K562 (cell line): ENCODE results near the gene RAP1A. TPM values are rescaled to one million over a fixed set of nuclear protein-coding genes. Genes with fewer than 3 reads are reported as not detected.

ENCODE experiments used
- ADNP ChIP-seq: fragments of 200-800 bp; sonication (Bioruptor generic); IDR thresholded peaks from 2 replicates; pipeline ENCODE4 v1.6.1; 2016; ENCODE audit warnings: missing genetic modification characterization, missing compliant biosample characterization
- AFF4 ChIP-seq: sonication (generic); formaldehyde crosslinking; IDR thresholded peaks from 2 replicates; pipeline ENCODE4 v1.8.0; 2023; ENCODE audit warnings: mild to moderate bottlenecking, missing genetic modification reagents
- ATF1 ChIP-seq, 2 experiments: fragments of 450-650 bp in 1 of 2; IDR thresholded peaks; 2 replicates each; pipeline ENCODE4 v1.6.1; 2016; ENCODE audit warnings: missing compliant biosample characterization in 1 of 2, missing genetic modification characterization in 1 of 2
- BCOR ChIP-seq: fragments of 450-650 bp; IDR thresholded peaks from 2 replicates; pipeline ENCODE4 v1.6.1; 2016
- CBFA2T3 ChIP-seq: fragments of 450-650 bp; IDR thresholded peaks from 2 replicates; pipeline ENCODE4 v1.6.1; 2017
- CREM ChIP-seq: IDR thresholded peaks from 2 replicates; pipeline ENCODE4 v1.6.1; 2014; ENCODE audit warnings: antibody characterized with exemption, low read depth
- DLX4 ChIP-seq: fragments of 250-450 bp; sonication (Bioruptor Pico); IDR thresholded peaks from 2 replicates; pipeline ENCODE4 v1.6.1; 2021; ENCODE audit warnings: mild to moderate bottlenecking
- E2F3 ChIP-seq: fragments of 250-450 bp; sonication (Bioruptor Pico); IDR thresholded peaks from 2 replicates; pipeline ENCODE4 v1.4.0; 2020; ENCODE audit warnings: mild to moderate bottlenecking
- FIP1L1 ChIP-seq: fragments of 200-400 bp; formaldehyde crosslinking; IDR thresholded peaks from 2 replicates; pipeline ENCODE4 v1.6.1; 2018; ENCODE audit warnings: mild to moderate bottlenecking, low read depth, low read length; ENCODE audit not compliant: poor library complexity, severe bottlenecking
- FOXJ2 ChIP-seq: fragments of 200-800 bp; sonication (Bioruptor generic); IDR thresholded peaks from 2 replicates; pipeline ENCODE4 v1.6.1; 2016; ENCODE audit warnings: missing genetic modification characterization, missing compliant biosample characterization
- GATAD2A ChIP-seq: fragments of 450-650 bp; IDR thresholded peaks from 2 replicates; pipeline ENCODE4 v1.6.1; 2017
- GTF2A2 ChIP-seq: IDR thresholded peaks from 2 replicates; pipeline ENCODE4 v1.6.1; 2016; ENCODE audit warnings: mild to moderate bottlenecking, missing genetic modification characterization, missing compliant biosample characterization
- L3MBTL2 ChIP-seq: fragments of 450-650 bp; IDR thresholded peaks from 2 replicates; pipeline ENCODE4 v1.6.1; 2016; ENCODE audit warnings: mild to moderate bottlenecking, moderate library complexity
- LARP7 ChIP-seq: fragments of 450-650 bp; IDR thresholded peaks from 2 replicates; pipeline ENCODE4 v1.6.1; 2016
- MAFF ChIP-seq: IDR thresholded peaks from 2 replicates; pipeline ENCODE4 v1.6.1; 2012; ENCODE audit warnings: low read length, improper control_type of control experiment
- MAFK ChIP-seq: IDR thresholded peaks from 2 replicates; pipeline ENCODE4 v1.6.1; 2011; ENCODE audit warnings: low read length, improper control_type of control experiment
- MITF ChIP-seq: IDR thresholded peaks from 2 replicates; pipeline ENCODE4 v1.6.1; 2014; ENCODE audit warnings: antibody characterized with exemption
- NCOR1 ChIP-seq: fragments of 450-650 bp; IDR thresholded peaks from 2 replicates; pipeline ENCODE4 v1.6.1; 2016; ENCODE audit warnings: mild to moderate bottlenecking, moderate library complexity
- POU5F1 ChIP-seq: fragments of 150-350 bp; IDR thresholded peaks from 2 replicates; pipeline ENCODE4 v1.6.1; 2014; ENCODE audit warnings: borderline replicate concordance, low read length, low read depth, mild to moderate bottlenecking; ENCODE audit not compliant: partially characterized antibody
- RBM17 ChIP-seq: fragments of 200-400 bp; formaldehyde crosslinking; IDR thresholded peaks from 2 replicates; pipeline ENCODE4 v1.6.1; 2017; ENCODE audit warnings: low read depth, mild to moderate bottlenecking, low read length, borderline replicate concordance
- SP1 ChIP-seq: sonication (generic); formaldehyde crosslinking; IDR thresholded peaks from 2 replicates; pipeline ENCODE4 v1.8.1; 2022; ENCODE audit warnings: mild to moderate bottlenecking, missing genetic modification reagents
- STAG1 ChIP-seq: sonication (generic); formaldehyde crosslinking; IDR thresholded peaks from 2 replicates; pipeline ENCODE4 v1.5.0; 2020; ENCODE audit warnings: missing genetic modification reagents, borderline replicate concordance
- TRIM24 ChIP-seq, 2 experiments: fragments of 450-650 bp; IDR thresholded peaks; 2 replicates each; pipeline ENCODE4 v1.6.1; 2016
- ZNF175 ChIP-seq: fragments of 200-800 bp; sonication (Bioruptor generic); IDR thresholded peaks from 2 replicates; pipeline ENCODE4 v1.6.1; 2016; ENCODE audit warnings: low read depth, mild to moderate bottlenecking, missing genetic modification characterization, missing compliant biosample characterization
- ZNF324 ChIP-seq: fragments of 250-450 bp; sonication (Bioruptor Pico); IDR thresholded peaks from 2 replicates; pipeline ENCODE4 v1.4.0; 2020; ENCODE audit warnings: mild to moderate bottlenecking
- polyA plus RNA-seq, 8 experiments: library from polyadenylated mRNA; depleted of rRNA in 4 of 8; stranded (reverse) in 5 of 8; unstranded in 3 of 8; fragments of >200 nt; fragmentation: Nextera tagmentation in 2 of 8; fragmentation: Illumina TruSeq in 1 of 8; extraction: Ambion mirVana in 2 of 8; extraction: Trizol in 1 of 8; gene quantifications; 2 replicates each; pipeline versions ENCODE4 v1.2.1 to v1.2.3, GENCODE V29; 2011 to 2014; ENCODE audit warnings: inconsistent platforms in 1 of 8, missing spikeins in 1 of 8
- total RNA-seq, 7 experiments: library from RNA; depleted of rRNA in 6 of 7; stranded (reverse); fragments of >200 nt in 6 of 7; fragmentation: Illumina TruSeq in 2 of 7; extraction: Trizol in 2 of 7; gene quantifications; 2 replicates each; pipeline versions ENCODE4 v1.2.1 to v1.2.3, GENCODE V29; 2011 to 2021; ENCODE audit warnings: low replicate concordance in 1 of 7

RAP1A gene
- total and polyA plus RNA-seq, 9 of the 15 experiments (the other 6 are each of a cell fraction or from before 2014, with no cell fraction given) = 13.4 to 86.2 (median 32.5) TPM

- TF ChIP-seq AFF4 (CRISPR knock-in tag) = peak; percentile 98
- TF ChIP-seq BCOR = peak; percentile 80
- TF ChIP-seq NCOR1 = peak; percentile 41; the same call in 1 of the 2 replicates
- no peak for TF ChIP-seq LARP7
- TF ChIP-seq MITF = peak; percentile 87
- peak; percentile 93 for TF ChIP-seq CREM
- TF ChIP-seq E2F3 (CRISPR knock-in tag) = peak; percentile 91
- TF ChIP-seq L3MBTL2 = peak; percentile 91
- no peak for TF ChIP-seq RBM17
- peak; percentile 50 for TF ChIP-seq FIP1L1
- peak in 1 of 2 experiments; percentile 69; a peak in 2 of 4 replicates for TF ChIP-seq TRIM24 (IDR thresholded peaks at IDR 0.05)
- peak; percentile 25; the same call in 1 of the 2 replicates for TF ChIP-seq ZNF175
- no peak for TF ChIP-seq STAG1
- TF ChIP-seq DLX4 = no peak
- TF ChIP-seq MAFK = 0 out of 2 replicates have a peak, but pooled peaks have one; percentile 13
- no peak for TF ChIP-seq POU5F1
- no peak for TF ChIP-seq ADNP
- TF ChIP-seq CBFA2T3 = peak; percentile 39; the same call in 1 of the 2 replicates
- peak; percentile 51; the same call in 1 of the 2 replicates for TF ChIP-seq FOXJ2 (tag)
- TF ChIP-seq GTF2A2 = peak; percentile 36; the same call in 1 of the 2 replicates
- no peak for TF ChIP-seq ATF1 (CRISPR knock-in tag; IDR thresholded peaks at IDR 0.05)
- peak; percentile 97 for TF ChIP-seq ATF1 (tag; IDR thresholded peaks at IDR 0.05)
- TF ChIP-seq MAFF = no peak
- TF ChIP-seq ZNF324 = no peak
- TF ChIP-seq GATAD2A = no peak
- peak; percentile 98 for TF ChIP-seq SP1
Observed at GRCh38 chr1:111755331-111756123, 135.9 kb downstream of the RAP1A start, which contains the start of gene DDX20 (continued).
